Aorta (tissue), 5 donors: ENCODE data around the gene AFG1L. TPM values are rescaled to one million over a fixed set of nuclear protein-coding genes. Genes with fewer than 3 reads are reported as not detected.
"Not testable (repeated sequence)": the region's sequence is repeated elsewhere in the genome, so short reads cannot be mapped to it uniquely, and the experiment has no call there.

Source experiments
- ATAC-seq: fragments of 200-7000 bp; cut with Tn5 transposase; one replicate; pipeline ENCODE4 v1.9.1; 2022; ENCODE audit warnings: moderate library complexity; ENCODE audit not compliant: low FRiP score
- DNase-seq, 2 donors: peaks; one replicate each; pipeline ENCODE4 v3.0.0-alpha.2; 2020
- H3K27ac ChIP-seq, 2 donors: one replicate each; pipeline ENCODE4 v1.5.1; 2013; ENCODE audit warnings: low read length in 2 of 2, mild to moderate bottlenecking in 2 of 2, moderate library complexity in 2 of 2, control low read depth in 1 of 2, inconsistent platforms in 1 of 2, low read depth in 1 of 2
- H3K27me3 ChIP-seq, 2 donors: one replicate each; pipeline ENCODE4 v1.6.1; 2013; ENCODE audit warnings: control low read depth in 1 of 2, low read length in 1 of 2, mild to moderate bottlenecking in 1 of 2, moderate library complexity in 1 of 2; ENCODE audit not compliant: insufficient read depth in 2 of 2, control insufficient read depth in 1 of 2
- H3K36me3 ChIP-seq, 2 donors: one replicate each; pipeline ENCODE4 v1.6.1; 2013; ENCODE audit warnings: control low read depth in 1 of 2, low read length in 1 of 2, mild to moderate bottlenecking in 1 of 2; ENCODE audit not compliant: insufficient read depth in 2 of 2, control insufficient read depth in 1 of 2
- H3K4me1 ChIP-seq, 2 donors: one replicate each; pipeline ENCODE4 v1.6.1; 2013; ENCODE audit warnings: low read length in 2 of 2, control low read depth in 1 of 2, mild to moderate bottlenecking in 1 of 2, moderate library complexity in 1 of 2; ENCODE audit not compliant: insufficient read depth in 2 of 2, control insufficient read depth in 1 of 2
- H3K4me3 ChIP-seq, 2 donors: one replicate each; pipeline ENCODE4 v1.5.1; 2013; ENCODE audit warnings: low read length in 2 of 2, control low read depth in 1 of 2, mild to moderate bottlenecking in 1 of 2
- H3K9me3 ChIP-seq: one replicate; pipeline ENCODE4 v1.6.1; 2013; ENCODE audit warnings: mild to moderate bottlenecking, low read length; ENCODE audit not compliant: control insufficient read depth
- WGBS, 2 donors: extraction: QIAGEN DNeasy Blood & Tissue Kit; methylation state at CpG; one replicate each; pipeline ENCODE4 v1.1.7; 2013; 5-methylcytosine and 5-hydroxymethylcytosine counted together
- intact Hi-C, 2 donors: fragments of 100-400 bp; cut with DNase I; formaldehyde crosslinking; loops; one replicate each; pipeline versions ENCODE4 v1.14.2 to v1.15.0; 2022
- polyA plus RNA-seq, 2 donors: library from polyadenylated mRNA; stranded (reverse); fragments of 200-250 nt; gene quantifications; one replicate each; pipeline ENCODE4 v1.2.3, GENCODE V29; 2013
- total RNA-seq, 2 donors: library from RNA; stranded (reverse); fragmentation: NEBNext Ultra II Directional; extraction: Animal tissue kit (Norgen Biotek cat#: 25700); gene quantifications; one replicate each; pipeline ENCODE4 v1.2.1, GENCODE V29; 2021
- donor health status: healthy with polysubstance abuse.
- donor health status: Bipolar disorder and iron deficiency.
- donor health status: DM: no; HTN: no; CAD: no.
- donor health status: DM: no; HTN: no; CAD: no.
- donor health status: DM: yes; HTN: yes; CAD: no.

The AFG1L gene
- total and polyA plus RNA-seq, 4 donors, result 0.95 to 9.8 (median 5.4) TPM

- H3K27ac ChIP-seq, H3K4me3 ChIP-seq, H3K9me3 ChIP-seq, H3K27me3 ChIP-seq, H3K4me1 ChIP-seq, ATAC-seq, H3K36me3 ChIP-seq, DNase-seq, intact Hi-C loops: not testable (repeated sequence)
- 89 to 96% methylated on average over 3 to 4 of the region's 4 CpGs for WGBS, 2 donors
Measured at GRCh38 chr6:108389190-108389589, 94.3 kb downstream of the AFG1L start.

- intact Hi-C loops, result no loop called here
- H3K4me1 ChIP-seq, result no peaks in the 10 kb centered on the region
- no peak for ATAC-seq
Measured at GRCh38 chr6:108395297-108395696, 100.4 kb downstream of the AFG1L start.

GRCh38 chr6:108403236-108403635 lies 108.4 kb downstream of the AFG1L start:
- Histone ChIP-seq H3K4me1 (no peaks in the 10 kb centered on the region), H3K9me3 (peaks cover 2% of the 10 kb centered on the region), H3K27ac (no peak overlapping the region), H3K36me3 (peaks cover 0 to 3% of the 10 kb centered on the region in 2 donors), H3K27me3 (no peaks in the 10 kb centered on the region), H3K4me3 (no peak overlapping the region)
- WGBS, 2 donors, result 12 to 20% methylated on average over 3 of the region's 3 CpGs
- ATAC-seq, result no peak
- no peak for DNase-seq
- intact Hi-C loops, result no loop called here

More at GRCh38 chr6:108395297-108395696, 100.4 kb downstream of the AFG1L start:
- Histone ChIP-seq H3K27me3 (no peaks in the 10 kb centered on the region), H3K36me3 (no peaks in the 10 kb centered on the region), H3K4me3 (no peak overlapping the region), H3K27ac (no peak overlapping the region), H3K9me3 (no peaks in the 10 kb centered on the region)
- 96 to 98% methylated on average over 2 of the region's 2 CpGs for WGBS, 2 donors
- DNase-seq, result no peak

- Histone ChIP-seq H3K27ac (no peak overlapping the region), H3K27me3 (no peaks in the 10 kb centered on the region), H3K4me3 (no peak overlapping the region), H3K4me1 (no peaks in the 10 kb centered on the region), H3K36me3 (peaks cover 0 to 3% of the 10 kb centered on the region in 2 donors), H3K9me3 (peaks cover 2% of the 10 kb centered on the region)
- ATAC-seq (no peak), DNase-seq (no peak)
- intact Hi-C loops, result no loop called here
- WGBS, 2 donors, result 63 to 65% methylated on average over 2 of the region's 2 CpGs
Measured at GRCh38 chr6:108406943-108407342, 112.1 kb downstream of the AFG1L start.

- H3K4me3 ChIP-seq, result no peak overlapping the region
- peaks cover 2% of the 10 kb centered on the region for H3K9me3 ChIP-seq
- ATAC-seq (peak; percentile 65), DNase-seq (no peak)
- H3K27ac ChIP-seq, result no peak overlapping the region
- intact Hi-C loops, result no loop called here
- 4 to 13% methylated on average over 3 of the region's 3 CpGs for WGBS, 2 donors
- H3K27me3 ChIP-seq, result no peaks in the 10 kb centered on the region
- no peaks in the 10 kb centered on the region for H3K4me1 ChIP-seq
- H3K36me3 ChIP-seq, result peaks cover 0 to 3% of the 10 kb centered on the region in 2 donors
Measured at GRCh38 chr6:108407904-108408827, 113.3 kb downstream of the AFG1L start.

- H3K27me3 ChIP-seq, result no peaks in the 10 kb centered on the region
- H3K36me3 ChIP-seq, result peaks cover 0 to 3% of the 10 kb centered on the region in 2 donors
- no peaks in the 10 kb centered on the region for H3K4me1 ChIP-seq
- peaks cover 2% of the 10 kb centered on the region for H3K9me3 ChIP-seq
- H3K4me3 ChIP-seq, result no peak overlapping the region
- intact Hi-C loops, result no loop called here
- no peak for ATAC-seq
- 32 to 41% methylated on average over 3 of the region's 3 CpGs for WGBS, 2 donors
- no peak overlapping the region for H3K27ac ChIP-seq
- DNase-seq, result no peak
Measured at GRCh38 chr6:108408861-108409260, 114.0 kb downstream of the AFG1L start.

GRCh38 chr6:108416047-108416833 lies 121.4 kb downstream of the AFG1L start:
- WGBS, 2 donors, result 93 to 96% methylated on average over 4 to 5 of the region's 5 CpGs
- DNase-seq, H3K27me3 ChIP-seq, H3K9me3 ChIP-seq, H3K4me3 ChIP-seq, H3K27ac ChIP-seq, intact Hi-C loops, H3K36me3 ChIP-seq, ATAC-seq, H3K4me1 ChIP-seq: not testable (repeated sequence)

- WGBS, 2 donors, result 81 to 88% methylated on average over 6 of the region's 6 CpGs
- Histone ChIP-seq H3K27me3 (no peaks in the 10 kb centered on the region), H3K4me3 (no peak overlapping the region), H3K27ac (no peak overlapping the region), H3K36me3 (no peaks in the 10 kb centered on the region), H3K9me3 (no peaks in the 10 kb centered on the region), H3K4me1 (no peaks in the 10 kb centered on the region)
- DNase-seq (no peak), ATAC-seq (no peak)
- intact Hi-C loops, result no loop called here
Measured at GRCh38 chr6:108417027-108417426, 122.2 kb downstream of the AFG1L start.
